COLO668 (cell line): ENCODE data around the gene GPR180.

ENCODE experiments used
- DNase-seq: peaks from one replicate; lab custom pipeline; 2025; ENCODE audit not compliant: unreplicated experiment; lab: John Stamatoyannopoulos, UW

Gene GPR180

GRCh38 chr13:94641409-94641941 is 39.8 kb downstream of the GPR180 start:
- DNase-seq, result peak; percentile 61

GRCh38 chr13:94646904-94647303 is 45.2 kb downstream of the GPR180 start:
- no peak for DNase-seq

GRCh38 chr13:94656176-94656575 is 54.5 kb downstream of the GPR180 start:
- no peak for DNase-seq

GRCh38 chr13:94656766-94657165 is 55.1 kb downstream of the GPR180 start:
- no peak for DNase-seq

- DNase-seq, result no peak
These were observed 55.5 kb downstream of the GPR180 start for GRCh38 chr13:94657167-94657566.

GRCh38 chr13:94658926-94659597 is 57.4 kb downstream of the GPR180 start:
- DNase-seq, result no peak

- no peak for DNase-seq
These were observed 57.9 kb downstream of the GPR180 start for GRCh38 chr13:94659598-94659946.

- DNase-seq, result peak; percentile 86
These were observed 59.2 kb downstream of the GPR180 start for GRCh38 chr13:94660695-94661326.

- DNase-seq, result no peak
These were observed 59.7 kb downstream of the GPR180 start for GRCh38 chr13:94661406-94661805.

- DNase-seq, result no peak
These were observed 60.8 kb downstream of the GPR180 start for GRCh38 chr13:94662274-94662945.

- no peak for DNase-seq
These were observed 63.2 kb downstream of the GPR180 start for GRCh38 chr13:94664889-94665288.

- DNase-seq, result no peak
These were observed 64.4 kb downstream of the GPR180 start for GRCh38 chr13:94666065-94666464.

- DNase-seq, result no peak
These were observed 65.5 kb downstream of the GPR180 start for GRCh38 chr13:94667190-94667589.

- DNase-seq, result no peak
These were observed 70.7 kb downstream of the GPR180 start for GRCh38 chr13:94672400-94672799.

GRCh38 chr13:94673851-94674250 is 72.2 kb downstream of the GPR180 start:
- no peak for DNase-seq

GRCh38 chr13:94674609-94675348 is 73.1 kb downstream of the GPR180 start:
- DNase-seq, result peak; percentile 94

- DNase-seq, result no peak
These were observed 76.1 kb downstream of the GPR180 start for GRCh38 chr13:94677799-94678198.

- DNase-seq, result no peak
These were observed 77.2 kb downstream of the GPR180 start for GRCh38 chr13:94678845-94679244.

GRCh38 chr13:94679614-94680013 is 78.0 kb downstream of the GPR180 start:
- DNase-seq, result no peak

- DNase-seq, result no peak
These were observed 80.6 kb downstream of the GPR180 start for GRCh38 chr13:94682229-94682628.

- no peak for DNase-seq
These were observed 81.8 kb downstream of the GPR180 start for GRCh38 chr13:94683409-94683808.
